GM18870 (cell line): ENCODE data around the gene CCK.

Experiments
- ATAC-seq: cut with Tn5 transposase; IDR thresholded peaks from one replicate; pipeline ENCODE4 v1.9.1; 2021; ENCODE audit warnings: moderate library complexity; ENCODE audit not compliant: unreplicated experiment

The CCK gene

GRCh38 chr3:42226470-42227425 lies 39.2 kb downstream of the CCK start:
- no peak for ATAC-seq

- no peak for ATAC-seq
These were observed 40.3 kb downstream of the CCK start for GRCh38 chr3:42225486-42226363.

- no peak for ATAC-seq
These were observed 41.1 kb downstream of the CCK start for GRCh38 chr3:42224658-42225421.

- no peak for ATAC-seq
These were observed 41.8 kb downstream of the CCK start for GRCh38 chr3:42224178-42224577.

GRCh38 chr3:42222942-42223693 lies 42.9 kb downstream of the CCK start:
- no peak for ATAC-seq

GRCh38 chr3:42220436-42221121 lies 45.4 kb downstream of the CCK start:
- ATAC-seq, result no peak

- ATAC-seq, result no peak
These were observed 49.1 kb downstream of the CCK start for GRCh38 chr3:42216931-42217333.

GRCh38 chr3:42216302-42216701 lies 49.7 kb downstream of the CCK start:
- ATAC-seq, result no peak

- no peak for ATAC-seq
These were observed 51.3 kb downstream of the CCK start for GRCh38 chr3:42214565-42215283.

- ATAC-seq, result no peak
These were observed 51.9 kb downstream of the CCK start for GRCh38 chr3:42214064-42214463.

- ATAC-seq, result peak; percentile 39
These were observed 52.6 kb downstream of the CCK start for GRCh38 chr3:42213417-42213816.

- no peak for ATAC-seq
These were observed 55.3 kb downstream of the CCK start for GRCh38 chr3:42210726-42211125.

- no peak for ATAC-seq
These were observed 56.1 kb downstream of the CCK start for GRCh38 chr3:42209917-42210316.
